Spleen (tissue), 11 donors: ENCODE results near the gene RSPO4. TPM values are rescaled to one million over a fixed set of nuclear protein-coding genes. Genes with fewer than 3 reads are reported as not detected.

Experiments used
- DNase-seq: peaks from one replicate; pipeline ENCODE4 v3.0.0-alpha.2; 2020
- H3K27ac ChIP-seq, 8 donors: fragments of 200-600 bp; sonication (generic) in 7 of 8; 1 replicate in 4 of 8; 2 replicates in 4 of 8; pipeline versions ENCODE4 v1.5.0 to v1.8.0; 2016 to 2021; ENCODE audit warnings: inconsistent platforms in 4 of 8, mild to moderate bottlenecking in 4 of 8, moderate library complexity in 1 of 8
- H3K27me3 ChIP-seq, 7 donors: fragments of 200-600 bp; sonication (generic) in 6 of 7; replicated peaks in 1 of 7; 1 replicate in 4 of 7; 2 replicates in 3 of 7; pipeline versions ENCODE4 v1.5.0 to v1.8.0; 2016 to 2021; ENCODE audit warnings: inconsistent platforms in 3 of 7, mild to moderate bottlenecking in 1 of 7
- H3K36me3 ChIP-seq, 6 donors: fragments of 200-600 bp; sonication (generic) in 5 of 6; 1 replicate in 4 of 6; 2 replicates in 2 of 6; pipeline versions ENCODE4 v1.5.0 to v1.8.0; 2016 to 2021; ENCODE audit warnings: inconsistent platforms in 2 of 6
- H3K4me1 ChIP-seq, 6 donors: fragments of 200-600 bp; sonication (generic) in 5 of 6; 1 replicate in 3 of 6; 2 replicates in 3 of 6; pipeline versions ENCODE4 v1.5.0 to v1.8.0; 2016 to 2021; ENCODE audit warnings: inconsistent platforms in 3 of 6
- H3K4me3 ChIP-seq, 8 donors: fragments of 200-600 bp; sonication (generic) in 7 of 8; 1 replicate in 4 of 8; 2 replicates in 4 of 8; pipeline versions ENCODE4 v1.5.0 to v1.8.0; 2016 to 2021; ENCODE audit warnings: inconsistent platforms in 4 of 8, mild to moderate bottlenecking in 4 of 8, moderate library complexity in 2 of 8
- H3K9me3 ChIP-seq, 8 donors: fragments of 200-600 bp; sonication (generic) in 7 of 8; 1 replicate in 4 of 8; 2 replicates in 4 of 8; pipeline versions ENCODE4 v1.5.0 to v1.8.0; 2016 to 2021; ENCODE audit warnings: inconsistent platforms in 4 of 8
- CTCF ChIP-seq, 11 experiments: fragments of 200-600 bp in 7 of 11; fragments of 450-650 bp in 4 of 11; sonication (generic) in 4 of 11; IDR thresholded peaks in 8 of 11; conservative IDR thresholded peaks in 3 of 11; 1 replicate in 7 of 11; 2 replicates in 4 of 11; pipeline versions ENCODE4 v1.4.0 to v1.8.0; 2016 to 2021; ENCODE audit warnings: antibody characterized with exemption in 11 of 11, inconsistent platforms in 4 of 11, mild to moderate bottlenecking in 1 of 11
- POLR2A ChIP-seq, 3 donors: fragments of 450-650 bp; IDR thresholded peaks; one replicate each; pipeline ENCODE4 v1.5.1; 2017; ENCODE audit warnings: antibody characterized with exemption in 3 of 3, mild to moderate bottlenecking in 1 of 3
- POLR2AphosphoS5 ChIP-seq, 3 donors: sonication (generic); formaldehyde crosslinking; IDR thresholded peaks; one replicate each; pipeline ENCODE4 v1.5.1; 2017; ENCODE audit warnings: antibody characterized with exemption in 3 of 3
- WGBS, 5 donors: extraction: QIAGEN DNeasy Blood & Tissue Kit in 3 of 5; methylation state at CpG; one replicate each; pipeline versions ENCODE4 v1.1.5 to v1.1.7; 2013 to 2018; 5-methylcytosine and 5-hydroxymethylcytosine counted together
- intact Hi-C: fragments of 100-400 bp; cut with DNase I; formaldehyde crosslinking; loops from one replicate; pipeline ENCODE4 v1.15.0; 2023; ENCODE audit warnings: low total_unique reads
- polyA plus RNA-seq, 3 donors: library from polyadenylated mRNA; stranded (reverse); fragments of 200-250 nt; gene quantifications; one replicate each; pipeline ENCODE4 v1.2.1, GENCODE V29; 2013
- total RNA-seq, 7 donors: library from RNA; depleted of rRNA in 3 of 7; stranded (reverse); fragments of >200 nt in 3 of 7; fragmentation: NEBNext Ultra II Directional in 4 of 7; extraction: Animal tissue kit (Norgen Biotek cat#: 25700) in 4 of 7; gene quantifications; one replicate each; pipeline versions ENCODE4 v1.1.0 to v1.2.1, GENCODE V29; 2016 to 2021
- donor health status: healthy with polysubstance abuse.
- donor health status: DM: no; HTN: no; CAD: no; lungs with moderate emphysema.
- donor health status: DM: no; HTN: no; CAD: no.
- donor health status: Bipolar disorder and iron deficiency.
- donor health status: healthy.
- donor health status: DM: no; HTN: no; CAD: no.
- donor health status: DM: yes; HTN: yes; CAD: no.

The RSPO4 gene
- total and polyA plus RNA-seq, 10 donors, result 0.02 to 0.32 (median 0.14) TPM; not detected in 6

DNA sequence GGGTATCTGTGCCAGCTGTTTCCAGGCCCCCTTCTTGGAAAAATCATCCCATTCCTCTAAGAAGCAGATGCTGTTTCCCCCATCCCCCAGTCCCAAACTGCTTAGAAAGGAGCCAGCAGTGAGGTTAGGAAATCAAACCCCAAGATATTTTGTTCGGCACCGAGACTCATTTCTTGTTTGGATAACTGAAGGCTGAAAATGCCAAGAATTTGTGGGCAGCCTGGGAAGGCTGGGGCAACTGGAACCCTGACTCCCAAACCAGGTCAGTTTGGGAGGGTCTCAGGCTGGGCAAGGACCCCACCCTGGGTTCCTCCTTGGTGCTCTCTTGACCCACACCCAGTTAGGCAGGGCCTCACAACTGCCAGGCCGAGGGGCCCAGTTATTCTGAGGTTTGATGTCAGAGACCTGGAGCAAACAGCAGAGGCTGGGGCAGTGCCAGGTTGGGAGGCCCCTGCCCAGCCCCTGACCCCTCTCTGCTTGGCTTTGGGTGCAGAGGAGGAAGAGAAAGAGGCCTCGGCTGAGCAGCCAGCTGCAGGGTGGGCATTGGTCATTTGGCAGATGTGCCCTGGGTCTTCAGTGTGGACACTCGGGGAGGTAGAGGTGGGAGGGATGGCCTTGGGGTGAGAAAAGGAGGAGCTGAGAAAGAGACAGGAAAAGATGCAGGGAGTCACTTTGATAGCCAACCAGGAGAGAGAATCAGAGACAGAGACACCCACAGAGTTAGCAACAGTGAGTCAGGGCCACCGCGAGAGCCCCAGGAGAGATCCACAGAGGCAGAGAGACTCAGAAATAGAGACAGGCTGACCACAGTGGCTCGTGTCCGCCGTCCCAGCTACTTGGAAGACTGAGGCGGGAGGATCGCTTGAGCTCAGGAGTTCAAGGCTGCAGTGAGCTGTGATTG, 91.0 kb downstream of the RSPO4 start:
- intact Hi-C loops, result no loop called here
- WGBS, 5 donors, result 62 to 78% (median 71%) methylated on average over 12 of the region's 12 CpGs
- no peak for TF ChIP-seq CTCF (IDR thresholded peaks at IDR 0.05 in 8 of 11, conservative IDR thresholded peaks at IDR 0.05 in 3 of 11)
- TF ChIP-seq POLR2AphosphoS5 (IDR thresholded peaks at IDR 0.05), result no peak
- no peak for TF ChIP-seq POLR2A (IDR thresholded peaks at IDR 0.05)
- no peak overlapping the region for H3K27ac ChIP-seq
- peak; percentile 35 for DNase-seq
- H3K4me3 ChIP-seq, result no peak overlapping the region
- peaks cover 0 to 42% (median 0%) of the 10 kb centered on the region in 7 donors for H3K27me3 ChIP-seq
- no peaks in the 10 kb centered on the region for H3K9me3 ChIP-seq
- H3K36me3 ChIP-seq, result no peaks in the 10 kb centered on the region
- H3K4me1 ChIP-seq, result peaks cover 0 to 8% (median 0%) of the 10 kb centered on the region in 6 donors

- H3K27ac ChIP-seq, result no peak overlapping the region
Observed at GRCh38 chr20:910132-910869, 91.8 kb downstream of the RSPO4 start.

GRCh38 chr20:909641-910040, 92.5 kb downstream of the RSPO4 start:
- H3K36me3 ChIP-seq, result no peaks in the 10 kb centered on the region
- TF ChIP-seq POLR2A (IDR thresholded peaks at IDR 0.05) (no peak), POLR2AphosphoS5 (IDR thresholded peaks at IDR 0.05) (no peak), CTCF (IDR thresholded peaks at IDR 0.05 in 8 of 11, conservative IDR thresholded peaks at IDR 0.05 in 3 of 11) (no peak)
- peaks cover 0 to 39% (median 0%) of the 10 kb centered on the region in 7 donors for H3K27me3 ChIP-seq
- DNase-seq, result peak; percentile 11
- 75 to 88% (median 78%) methylated on average over 3 of the region's 3 CpGs for WGBS, 5 donors
- H3K4me3 ChIP-seq, result no peak overlapping the region
- intact Hi-C loops, result no loop called here
- peaks cover 0 to 19% (median 2%) of the 10 kb centered on the region in 6 donors for H3K4me1 ChIP-seq
- H3K9me3 ChIP-seq, result no peaks in the 10 kb centered on the region
- H3K27ac ChIP-seq, result no peak overlapping the region

More at GRCh38 chr20:910132-910869, 91.8 kb downstream of the RSPO4 start:
- TF ChIP-seq POLR2AphosphoS5 (IDR thresholded peaks at IDR 0.05) (no peak), CTCF (IDR thresholded peaks at IDR 0.05 in 8 of 11, conservative IDR thresholded peaks at IDR 0.05 in 3 of 11) (no peak), POLR2A (IDR thresholded peaks at IDR 0.05) (no peak)
- Histone ChIP-seq H3K9me3 (no peaks in the 10 kb centered on the region), H3K27me3 (peaks cover 0 to 42% (median 0%) of the 10 kb centered on the region in 7 donors), H3K36me3 (no peaks in the 10 kb centered on the region), H3K4me3 (no peak overlapping the region), H3K4me1 (peaks cover 0 to 16% (median under 1%) of the 10 kb centered on the region in 6 donors)
- 54 to 74% (median 63%) methylated on average over 7 to 9 of the region's 9 CpGs for WGBS, 5 donors
- intact Hi-C loops, result no loop called here
- DNase-seq, result peak; percentile 19

Other genes starting within 250 kb of the RSPO4 start
- gene SLC52A3, start 233.8 kb downstream of the RSPO4 start, total RNA-seq, result under 1 TPM in 4 of 7 donors, not detected in 3; 0.17 to 0.44 (median 0.27) TPM
- gene SLC52A3, start 233.8 kb downstream of the RSPO4 start, polyA plus RNA-seq, result under 1 TPM; 0.03 to 0.08 (median 0.04) TPM
- 10 to 100 TPM; 19.7 to 32.0 (median 25.7) TPM for gene FAM110A, start 168.6 kb downstream of the RSPO4 start, total RNA-seq
- gene FAM110A, start 168.6 kb downstream of the RSPO4 start, polyA plus RNA-seq, result 10 to 100 TPM; 11.3 to 21.0 (median 12.5) TPM
- gene ANGPT4, start 86.0 kb downstream of the RSPO4 start, total RNA-seq, result not detected
- gene ANGPT4, start 86.0 kb downstream of the RSPO4 start, polyA plus RNA-seq, result under 1 TPM in 2 of 3 donors, not detected in 1; 0.03 to 0.06 TPM
- gene PSMF1, start 116.3 kb upstream of the RSPO4 start, total RNA-seq, result 100 to 1,000 TPM; 110 to 169 (median 134) TPM
- 10 to 100 TPM; 25.7 to 49.2 (median 38.7) TPM for gene PSMF1, start 116.3 kb upstream of the RSPO4 start, polyA plus RNA-seq
- 1 to 10 TPM in 1 of 7 donors, under 1 TPM in 5, not detected in 1; 0.46 to 1.3 (median 0.50) TPM for gene TMEM74B, start 182.7 kb upstream of the RSPO4 start, total RNA-seq
- 1 to 10 TPM in 2 of 3 donors, under 1 TPM in 1; 0.77 to 2.7 (median 2.1) TPM for gene TMEM74B, start 182.7 kb upstream of the RSPO4 start, polyA plus RNA-seq
- 1 to 10 TPM in 2 of 7 donors, under 1 TPM in 3, not detected in 2; 0.23 to 2.9 (median 0.44) TPM for gene C20orf202, start 201.1 kb upstream of the RSPO4 start, total RNA-seq
- gene C20orf202, start 201.1 kb upstream of the RSPO4 start, polyA plus RNA-seq, result under 1 TPM; 0.06 to 0.26 (median 0.07) TPM
- gene RAD21L1, start 223.7 kb upstream of the RSPO4 start, total RNA-seq, result not detected
- gene RAD21L1, start 223.7 kb upstream of the RSPO4 start, polyA plus RNA-seq, result not detected